ENCODE data around the gene SLC26A1.

DNA sequence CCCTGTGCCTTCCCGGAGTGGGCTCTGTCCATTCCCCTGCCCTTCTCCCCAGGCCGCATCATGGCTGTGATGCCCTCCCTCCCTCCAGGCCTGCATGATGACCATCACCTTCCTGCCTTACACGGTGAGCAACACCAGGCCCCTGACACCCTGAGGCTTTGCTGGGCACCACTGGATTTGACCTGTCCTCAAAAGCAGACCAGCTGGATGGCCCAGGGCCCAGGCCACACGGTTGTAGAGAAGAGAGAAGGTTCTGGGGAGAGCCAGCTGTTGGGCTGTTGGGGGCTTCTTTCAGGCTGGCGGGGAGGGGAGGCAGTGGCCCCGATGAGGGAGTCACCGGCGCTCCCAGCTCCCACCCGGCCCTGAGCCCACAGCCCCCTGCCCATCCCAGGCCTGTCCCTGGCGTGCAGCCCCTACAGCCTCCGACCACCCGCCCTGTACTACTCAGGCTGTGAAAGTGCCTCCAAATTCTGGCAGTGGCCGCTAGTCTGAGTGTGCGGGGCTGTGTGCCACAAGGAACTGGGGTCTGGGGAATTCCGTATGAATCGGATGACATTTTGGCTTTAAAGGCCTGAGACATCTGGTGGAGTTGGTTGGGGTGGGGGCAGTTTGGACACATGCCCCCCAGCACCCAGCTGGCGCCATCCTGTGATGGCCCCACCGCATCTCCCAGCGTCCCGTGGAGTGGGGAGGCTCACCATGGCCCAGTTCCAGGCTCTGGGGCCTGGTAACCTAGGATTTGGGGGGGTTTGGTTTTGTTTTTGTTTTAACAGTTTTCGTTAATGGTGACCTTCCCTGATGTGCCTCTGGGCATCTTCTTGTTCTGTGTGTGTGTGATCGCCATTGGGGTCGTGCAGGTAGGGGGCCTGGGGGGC, 41.4 kb downstream of the SLC26A1 start:
- TF ChIP-seq, protein P1, sequence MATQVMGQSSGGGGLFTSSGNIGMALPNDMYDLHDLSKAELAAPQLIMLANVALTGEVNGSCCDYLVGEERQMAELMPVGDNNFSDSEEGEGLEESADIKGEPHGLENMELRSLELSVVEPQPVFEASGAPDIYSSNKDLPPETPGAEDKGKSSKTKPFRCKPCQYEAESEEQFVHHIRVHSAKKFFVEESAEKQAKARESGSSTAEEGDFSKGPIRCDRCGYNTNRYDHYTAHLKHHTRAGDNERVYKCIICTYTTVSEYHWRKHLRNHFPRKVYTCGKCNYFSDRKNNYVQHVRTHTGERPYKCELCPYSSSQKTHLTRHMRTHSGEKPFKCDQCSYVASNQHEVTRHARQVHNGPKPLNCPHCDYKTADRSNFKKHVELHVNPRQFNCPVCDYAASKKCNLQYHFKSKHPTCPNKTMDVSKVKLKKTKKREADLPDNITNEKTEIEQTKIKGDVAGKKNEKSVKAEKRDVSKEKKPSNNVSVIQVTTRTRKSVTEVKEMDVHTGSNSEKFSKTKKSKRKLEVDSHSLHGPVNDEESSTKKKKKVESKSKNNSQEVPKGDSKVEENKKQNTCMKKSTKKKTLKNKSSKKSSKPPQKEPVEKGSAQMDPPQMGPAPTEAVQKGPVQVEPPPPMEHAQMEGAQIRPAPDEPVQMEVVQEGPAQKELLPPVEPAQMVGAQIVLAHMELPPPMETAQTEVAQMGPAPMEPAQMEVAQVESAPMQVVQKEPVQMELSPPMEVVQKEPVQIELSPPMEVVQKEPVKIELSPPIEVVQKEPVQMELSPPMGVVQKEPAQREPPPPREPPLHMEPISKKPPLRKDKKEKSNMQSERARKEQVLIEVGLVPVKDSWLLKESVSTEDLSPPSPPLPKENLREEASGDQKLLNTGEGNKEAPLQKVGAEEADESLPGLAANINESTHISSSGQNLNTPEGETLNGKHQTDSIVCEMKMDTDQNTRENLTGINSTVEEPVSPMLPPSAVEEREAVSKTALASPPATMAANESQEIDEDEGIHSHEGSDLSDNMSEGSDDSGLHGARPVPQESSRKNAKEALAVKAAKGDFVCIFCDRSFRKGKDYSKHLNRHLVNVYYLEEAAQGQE (IDR thresholded peaks at IDR 0.05; ENCODE audit: insufficient read depth in 1 of 2, low read depth in 2 of 2, low read length in 2 of 2), result no peak
- TF ChIP-seq POLR2AphosphoS5 (IDR thresholded peaks at IDR 0.05; ENCODE audit: low read depth, low read length) (no peak), TAF1 (IDR thresholded peaks at IDR 0.05; ENCODE audit: borderline replicate concordance, insufficient read depth, low read length) (no peak)

All from PFSK-1 (cell line).